ENCODE measurements around the gene PIP5K1B. TPM values are rescaled to one million over a fixed set of nuclear protein-coding genes. Genes with fewer than 3 reads are reported as not detected.

The PIP5K1B gene
- total and polyA plus RNA-seq, 4 experiments from 2014 or later = 0.12 to 0.25 TPM; not detected in 2

DNA sequence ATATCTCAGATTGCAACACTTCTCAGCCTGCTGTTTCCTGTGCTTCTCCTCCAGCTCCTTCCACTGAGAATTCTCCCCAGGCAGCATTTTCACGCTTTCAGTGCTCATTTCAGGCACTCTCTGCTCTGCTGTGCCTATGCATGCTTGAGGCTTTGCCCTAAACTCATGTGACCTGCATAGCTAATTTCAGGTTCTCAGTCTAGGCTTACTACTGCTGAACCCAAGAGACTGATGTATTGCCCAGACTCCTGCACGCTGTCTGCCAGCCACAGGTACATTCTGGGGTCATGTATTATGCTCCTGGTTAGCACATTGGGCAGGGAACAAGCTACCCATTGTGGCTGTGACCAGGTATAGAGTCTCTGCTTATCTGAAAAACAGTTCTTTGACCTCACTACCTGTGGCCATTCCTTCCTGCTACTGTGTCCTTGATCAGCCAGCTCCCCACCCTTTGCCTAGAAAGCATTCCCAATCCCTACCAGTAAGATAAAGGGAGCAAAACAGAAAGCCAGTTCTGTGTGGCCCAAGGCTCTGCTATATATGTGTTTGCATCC, 34.7 kb downstream of the PIP5K1B start:
- Histone ChIP-seq H3K36me3 (ENCODE audit: insufficient read depth, low read length) (no peaks in the 10 kb centered on the region), H3K27me3 (ENCODE audit: insufficient read depth, low read length) (no peaks in the 10 kb centered on the region), H3K4me3 (ENCODE audit: low read length in 2 of 2) (no peak overlapping the region), H3K27ac (ENCODE audit: low read depth, low read length) (no peak overlapping the region), H3K4me1 (ENCODE audit: insufficient read depth, low read length) (no peaks in the 10 kb centered on the region), H3K9me3 (ENCODE audit: control insufficient read depth in 1 of 2, low read length in 2 of 2) (no peaks in the 10 kb centered on the region)
- intact Hi-C loops (cut with micrococcal nuclease) = no loop called here
- Mint-ChIP-seq H3K27me3 (peaks cover 5 to 13% of the 10 kb centered on the region in 2 donors), H3K36me3 (no peaks in the 10 kb centered on the region), H3K27ac (no peak overlapping the region), H3K9me3 (no peaks in the 10 kb centered on the region), H3K4me3 (no peak overlapping the region), H3K4me1 (no peaks in the 10 kb centered on the region)
- CTCF ChIA-PET (ENCODE audit: partially characterized antibody) = no interaction called here
- POLR2A ChIA-PET (ENCODE audit: partially characterized antibody) = no interaction called here
- DNase-seq = no peak

DNA sequence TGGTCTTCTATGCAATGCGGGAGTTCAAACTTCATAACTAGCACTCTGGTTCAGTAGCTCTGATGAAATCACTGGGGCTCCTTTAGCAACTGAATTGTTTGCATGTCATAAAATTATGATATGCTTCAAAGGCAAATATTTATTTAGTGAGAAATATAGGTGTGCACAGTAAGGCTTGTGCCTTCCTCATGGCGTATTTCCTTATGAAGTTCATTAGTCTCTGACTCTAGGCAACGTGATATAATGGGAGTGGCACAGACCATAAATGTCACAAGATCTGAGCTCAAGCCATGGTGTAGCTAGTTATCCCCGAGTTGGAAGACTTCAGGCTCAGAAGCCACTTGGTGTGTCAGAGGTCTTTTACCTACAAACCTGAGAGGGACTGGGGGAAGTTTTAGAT, 35.5 kb downstream of the PIP5K1B start:
- intact Hi-C loops (cut with micrococcal nuclease) = no loop called here
- no peaks in the 10 kb centered on the region for H3K9me3 Mint-ChIP-seq
- peaks cover 7 to 13% of the 10 kb centered on the region in 2 donors for H3K27me3 Mint-ChIP-seq
- Histone ChIP-seq H3K27ac (ENCODE audit: low read depth, low read length) (no peak overlapping the region), H3K4me1 (ENCODE audit: insufficient read depth, low read length) (no peaks in the 10 kb centered on the region), H3K27me3 (ENCODE audit: insufficient read depth, low read length) (no peaks in the 10 kb centered on the region), H3K4me3 (ENCODE audit: low read length in 2 of 2) (no peak overlapping the region), H3K36me3 (ENCODE audit: insufficient read depth, low read length) (no peaks in the 10 kb centered on the region), H3K9me3 (ENCODE audit: control insufficient read depth in 1 of 2, low read length in 2 of 2) (no peaks in the 10 kb centered on the region)
- H3K36me3 Mint-ChIP-seq = no peaks in the 10 kb centered on the region
- POLR2A ChIA-PET (ENCODE audit: partially characterized antibody) = no interaction called here
- H3K27ac Mint-ChIP-seq = no peak overlapping the region
- no peak for DNase-seq
- CTCF ChIA-PET (ENCODE audit: partially characterized antibody) = no interaction called here
- H3K4me3 Mint-ChIP-seq = no peak overlapping the region
- H3K4me1 Mint-ChIP-seq = no peaks in the 10 kb centered on the region

DNA sequence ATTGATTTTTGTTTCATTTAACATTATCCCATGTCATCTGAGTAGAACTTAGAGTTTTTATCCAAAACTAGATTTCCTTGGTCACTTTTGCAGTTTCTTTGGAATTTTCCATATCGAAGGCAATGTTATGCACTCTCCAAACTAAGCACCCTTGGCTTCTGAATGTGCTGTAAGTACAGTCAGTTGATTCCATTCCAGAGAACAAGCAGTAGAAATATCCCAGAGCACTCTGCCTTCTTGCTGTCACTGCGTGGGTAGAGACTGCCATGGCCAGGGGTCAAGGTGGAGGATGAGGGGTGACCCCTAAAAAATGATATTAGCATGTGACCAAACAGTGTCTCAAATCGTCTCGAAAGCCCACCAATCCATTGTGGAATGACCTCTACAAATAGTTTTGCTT, 36.2 kb downstream of the PIP5K1B start:
- no peak for DNase-seq
- H3K9me3 Mint-ChIP-seq = no peaks in the 10 kb centered on the region
- Histone ChIP-seq H3K9me3 (ENCODE audit: control insufficient read depth in 1 of 2, low read length in 2 of 2) (no peaks in the 10 kb centered on the region), H3K36me3 (ENCODE audit: insufficient read depth, low read length) (no peaks in the 10 kb centered on the region), H3K4me1 (ENCODE audit: insufficient read depth, low read length) (no peaks in the 10 kb centered on the region), H3K27me3 (ENCODE audit: insufficient read depth, low read length) (no peaks in the 10 kb centered on the region), H3K27ac (ENCODE audit: low read depth, low read length) (no peak overlapping the region), H3K4me3 (ENCODE audit: low read length in 2 of 2) (no peak overlapping the region)
- H3K27me3 Mint-ChIP-seq = peaks cover 8 to 9% of the 10 kb centered on the region in 2 donors
- ChIA-PET CTCF (ENCODE audit: partially characterized antibody) (no interaction called here), POLR2A (ENCODE audit: partially characterized antibody) (no interaction called here)
- no peaks in the 10 kb centered on the region for H3K36me3 Mint-ChIP-seq
- H3K4me3 Mint-ChIP-seq = no peak overlapping the region
- intact Hi-C loops (cut with micrococcal nuclease) = no loop called here
- no peak overlapping the region for H3K27ac Mint-ChIP-seq
- H3K4me1 Mint-ChIP-seq = no peaks in the 10 kb centered on the region

DNA sequence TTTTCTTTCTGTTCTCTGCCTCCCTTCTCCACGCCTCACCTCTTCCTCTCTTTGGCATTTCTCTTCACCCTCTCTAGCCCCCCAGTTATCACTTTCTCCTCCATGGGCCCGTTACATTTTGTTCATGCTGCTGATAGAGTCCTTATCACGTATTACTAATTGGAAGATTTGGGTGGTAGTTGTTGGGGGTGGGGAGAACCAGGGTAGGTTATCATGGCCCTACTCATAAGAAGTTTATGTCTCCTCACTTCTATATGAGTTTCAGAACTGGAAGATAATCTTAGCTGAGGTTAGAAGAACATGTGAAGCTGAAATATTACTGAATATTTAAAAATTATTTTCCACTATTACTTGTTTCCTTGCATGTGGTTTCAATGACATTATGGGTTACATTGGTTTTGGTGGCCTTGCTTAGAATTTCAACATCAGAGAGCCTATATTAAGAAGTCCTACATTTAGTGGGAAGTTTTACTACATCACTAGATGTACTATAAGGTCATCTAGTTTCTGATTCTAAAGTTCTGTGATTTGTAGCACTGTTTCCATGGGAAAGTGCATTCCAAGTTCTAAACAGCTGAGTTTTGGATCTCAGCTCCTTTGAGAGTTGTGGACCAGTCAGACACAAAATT, 36.8 kb downstream of the PIP5K1B start:
- DNase-seq = no peak
- H3K4me3 ChIP-seq (ENCODE audit: low read length in 2 of 2) = no peak overlapping the region
- no peaks in the 10 kb centered on the region for H3K4me1 ChIP-seq (ENCODE audit: insufficient read depth, low read length)
- H3K36me3 ChIP-seq (ENCODE audit: insufficient read depth, low read length) = no peaks in the 10 kb centered on the region
- H3K4me3 Mint-ChIP-seq = no peak overlapping the region
- H3K27me3 Mint-ChIP-seq = peaks cover 8 to 9% of the 10 kb centered on the region in 2 donors
- H3K9me3 ChIP-seq (ENCODE audit: control insufficient read depth in 1 of 2, low read length in 2 of 2) = no peaks in the 10 kb centered on the region
- ChIA-PET CTCF (ENCODE audit: partially characterized antibody) (no interaction called here), POLR2A (ENCODE audit: partially characterized antibody) (no interaction called here)
- intact Hi-C loops (cut with micrococcal nuclease) = no loop called here
- no peak overlapping the region for H3K27ac Mint-ChIP-seq
- H3K27ac ChIP-seq (ENCODE audit: low read depth, low read length) = no peak overlapping the region
- H3K9me3 Mint-ChIP-seq = no peaks in the 10 kb centered on the region
- no peaks in the 10 kb centered on the region for H3K4me1 Mint-ChIP-seq
- no peaks in the 10 kb centered on the region for H3K27me3 ChIP-seq (ENCODE audit: insufficient read depth, low read length)
- H3K36me3 Mint-ChIP-seq = no peaks in the 10 kb centered on the region

DNA sequence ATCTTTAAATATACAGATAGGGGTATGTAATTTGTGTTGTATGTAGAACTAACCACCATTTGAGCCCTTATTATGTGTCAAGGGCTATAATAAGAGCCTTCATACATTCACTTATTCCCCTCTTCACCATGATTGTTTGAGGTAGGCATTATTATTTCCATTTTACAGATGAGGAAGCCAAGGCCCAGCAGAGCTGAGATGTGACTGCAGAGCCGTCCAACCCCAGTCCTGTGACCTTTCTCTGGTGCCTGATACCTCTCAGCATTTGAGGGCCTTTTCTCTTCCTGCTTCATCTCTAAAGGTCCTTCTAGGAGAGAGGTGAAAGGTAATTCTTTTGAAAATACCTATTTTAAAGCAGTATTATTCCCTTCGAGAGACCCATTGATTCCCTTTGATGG, 37.3 kb downstream of the PIP5K1B start:
- H3K4me3 Mint-ChIP-seq = no peak overlapping the region
- Histone ChIP-seq H3K27ac (ENCODE audit: low read depth, low read length) (no peak overlapping the region), H3K4me3 (ENCODE audit: low read length in 2 of 2) (no peak overlapping the region), H3K9me3 (ENCODE audit: control insufficient read depth in 1 of 2, low read length in 2 of 2) (no peaks in the 10 kb centered on the region), H3K27me3 (ENCODE audit: insufficient read depth, low read length) (no peaks in the 10 kb centered on the region), H3K4me1 (ENCODE audit: insufficient read depth, low read length) (no peaks in the 10 kb centered on the region), H3K36me3 (ENCODE audit: insufficient read depth, low read length) (no peaks in the 10 kb centered on the region)
- POLR2A ChIA-PET (ENCODE audit: partially characterized antibody) = no interaction called here
- no peak for DNase-seq
- CTCF ChIA-PET (ENCODE audit: partially characterized antibody) = interaction anchor here (1.5 kb wide), 1 partner anchor 20 kb away, joined by 6 read pairs; no protein-coding TSS in a partner anchor
- no peak overlapping the region for H3K27ac Mint-ChIP-seq
- H3K9me3 Mint-ChIP-seq = no peaks in the 10 kb centered on the region
- H3K36me3 Mint-ChIP-seq = no peaks in the 10 kb centered on the region
- intact Hi-C loops (cut with micrococcal nuclease) = no loop called here
- peaks cover 6 to 7% of the 10 kb centered on the region in 2 donors for H3K27me3 Mint-ChIP-seq
- H3K4me1 Mint-ChIP-seq = no peaks in the 10 kb centered on the region

DNA sequence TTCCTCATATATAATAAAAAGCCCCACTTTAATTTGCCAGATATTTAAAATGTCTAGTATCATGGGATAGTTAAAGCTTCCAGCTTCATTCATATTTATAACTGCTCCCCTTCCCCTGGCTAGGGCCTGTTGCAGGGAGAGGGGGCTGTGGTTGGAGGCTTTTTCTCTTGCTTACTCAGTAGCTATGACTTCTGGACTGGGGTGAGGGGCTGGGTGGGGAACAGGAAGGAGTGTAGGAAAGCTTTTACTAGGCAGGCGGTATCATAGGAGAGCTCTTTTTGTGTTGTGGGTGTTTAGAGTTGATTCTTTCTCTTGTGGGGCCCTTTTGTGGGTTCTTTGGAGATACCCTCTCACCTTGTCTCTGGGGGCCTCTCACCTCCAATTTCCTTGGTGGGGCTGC, 39.4 kb downstream of the PIP5K1B start:
- Mint-ChIP-seq H3K4me1 (no peaks in the 10 kb centered on the region), H3K36me3 (no peaks in the 10 kb centered on the region), H3K9me3 (no peaks in the 10 kb centered on the region), H3K4me3 (no peak overlapping the region), H3K27me3 (peaks cover 2 to 5% of the 10 kb centered on the region in 2 donors), H3K27ac (no peak overlapping the region)
- DNase-seq = no peak
- Histone ChIP-seq H3K36me3 (ENCODE audit: insufficient read depth, low read length) (no peaks in the 10 kb centered on the region), H3K4me1 (ENCODE audit: insufficient read depth, low read length) (no peaks in the 10 kb centered on the region), H3K27me3 (ENCODE audit: insufficient read depth, low read length) (no peaks in the 10 kb centered on the region), H3K4me3 (ENCODE audit: low read length in 2 of 2) (no peak overlapping the region), H3K9me3 (ENCODE audit: control insufficient read depth in 1 of 2, low read length in 2 of 2) (no peaks in the 10 kb centered on the region), H3K27ac (ENCODE audit: low read depth, low read length) (no peak overlapping the region)
- POLR2A ChIA-PET (ENCODE audit: partially characterized antibody) = no interaction called here
- intact Hi-C loops (cut with micrococcal nuclease) = no loop called here
- CTCF ChIA-PET (ENCODE audit: partially characterized antibody) = no interaction called here

DNA sequence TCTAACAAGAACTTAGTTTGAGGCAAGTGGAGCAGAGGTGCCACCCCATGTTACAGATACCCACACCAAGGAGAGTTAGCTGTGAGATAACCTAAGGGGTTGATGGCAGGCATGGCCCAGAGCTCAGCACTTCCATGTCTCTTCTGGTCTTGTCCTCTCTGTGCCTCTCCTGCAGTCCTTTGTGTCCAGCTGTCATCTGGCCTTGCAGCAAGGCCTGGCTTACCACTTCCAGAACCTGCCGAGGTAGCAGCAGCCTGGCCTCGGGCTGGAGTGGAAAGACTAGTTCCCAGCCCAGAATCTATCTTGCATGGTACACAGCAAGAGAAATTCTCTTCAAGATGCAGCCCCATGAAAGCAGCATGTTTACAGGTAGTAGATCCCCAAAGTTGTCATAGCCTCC, 41.5 kb downstream of the PIP5K1B start:
- Histone ChIP-seq H3K36me3 (ENCODE audit: insufficient read depth, low read length) (no peaks in the 10 kb centered on the region), H3K27me3 (ENCODE audit: insufficient read depth, low read length) (no peaks in the 10 kb centered on the region), H3K4me3 (ENCODE audit: low read length in 2 of 2) (no peak overlapping the region), H3K9me3 (ENCODE audit: control insufficient read depth in 1 of 2, low read length in 2 of 2) (no peaks in the 10 kb centered on the region), H3K4me1 (ENCODE audit: insufficient read depth, low read length) (no peaks in the 10 kb centered on the region), H3K27ac (ENCODE audit: low read depth, low read length) (no peak overlapping the region)
- ChIA-PET CTCF (ENCODE audit: partially characterized antibody) (no interaction called here), POLR2A (ENCODE audit: partially characterized antibody) (no interaction called here)
- Mint-ChIP-seq H3K27ac (no peak overlapping the region), H3K9me3 (no peaks in the 10 kb centered on the region), H3K27me3 (peaks cover 2 to 3% of the 10 kb centered on the region in 2 donors), H3K36me3 (no peaks in the 10 kb centered on the region), H3K4me3 (no peak overlapping the region), H3K4me1 (no peaks in the 10 kb centered on the region)
- intact Hi-C loops (cut with micrococcal nuclease) = no loop called here
- DNase-seq = no peak

Data from CD4-positive, alpha-beta memory T cell (primary cell).